ENCODE data around the gene TENM4. TPM values are rescaled to one million over a fixed set of nuclear protein-coding genes. Genes with fewer than 3 reads are reported as not detected.

The TENM4 gene
- polyA plus RNA-seq, 1 donor from 2014 or later, result 16.8 TPM

DNA sequence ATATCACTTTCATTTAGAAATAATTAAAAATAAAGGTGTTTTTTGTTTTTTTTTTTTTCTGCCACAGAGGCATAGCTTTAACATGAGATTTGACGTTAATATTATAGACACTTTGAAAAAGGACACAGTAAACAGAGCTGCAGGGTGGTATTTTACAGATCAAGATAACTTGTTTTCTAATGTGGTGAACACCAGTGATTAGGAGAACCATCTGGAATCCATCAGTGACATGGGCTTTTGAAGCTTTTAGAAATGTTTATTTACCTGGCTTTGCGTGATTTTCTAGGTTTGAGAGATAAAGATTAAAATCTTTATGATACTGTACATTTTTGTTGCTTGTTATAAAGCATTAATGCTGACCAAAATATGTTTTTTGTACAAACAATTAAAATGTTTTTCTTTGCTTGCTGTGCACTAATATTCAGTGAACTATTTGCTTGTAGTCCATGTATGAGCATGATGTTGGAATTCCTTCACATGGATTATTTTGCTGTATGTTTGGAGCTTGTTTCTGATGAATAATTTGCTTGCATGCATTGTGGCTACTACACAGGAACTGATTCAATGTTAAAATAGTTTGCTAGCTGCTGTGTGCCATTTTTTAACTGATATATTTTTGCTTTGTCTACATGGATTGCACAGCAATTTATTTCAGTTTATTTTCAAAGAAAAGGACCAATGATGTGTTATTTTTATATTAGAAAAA is 514.0 kb downstream of the TENM4 start:
- H3K9ac ChIP-seq (ENCODE audit: low read length), result no peak overlapping the region
- H3K27me3 ChIP-seq (ENCODE audit: insufficient read depth, low read depth, low read length), result no peaks in the 10 kb centered on the region
- H3F3A ChIP-seq (ENCODE audit: insufficient read depth, low read length, poor library complexity, severe bottlenecking), result no peaks in the 10 kb centered on the region
- H4K20me1 ChIP-seq (ENCODE audit: insufficient read depth), result no peaks in the 10 kb centered on the region
- no peak overlapping the region for H2AFZ ChIP-seq (ENCODE audit: low read depth, low read length)
- H3K4me2 ChIP-seq (ENCODE audit: low read length), result no peak overlapping the region
- no peaks in the 10 kb centered on the region for H3K9me3 ChIP-seq (ENCODE audit: low read length)
- no peaks in the 10 kb centered on the region for H3K36me3 ChIP-seq (ENCODE audit: insufficient read depth, low read length)
- H3K79me2 ChIP-seq (replicated peaks; ENCODE audit: insufficient read depth, low read length), result no peaks in the 10 kb centered on the region
- H3K9me2 ChIP-seq (ENCODE audit: insufficient read depth, low read length), result no peaks in the 10 kb centered on the region
- TF ChIP-seq, protein P1, sequence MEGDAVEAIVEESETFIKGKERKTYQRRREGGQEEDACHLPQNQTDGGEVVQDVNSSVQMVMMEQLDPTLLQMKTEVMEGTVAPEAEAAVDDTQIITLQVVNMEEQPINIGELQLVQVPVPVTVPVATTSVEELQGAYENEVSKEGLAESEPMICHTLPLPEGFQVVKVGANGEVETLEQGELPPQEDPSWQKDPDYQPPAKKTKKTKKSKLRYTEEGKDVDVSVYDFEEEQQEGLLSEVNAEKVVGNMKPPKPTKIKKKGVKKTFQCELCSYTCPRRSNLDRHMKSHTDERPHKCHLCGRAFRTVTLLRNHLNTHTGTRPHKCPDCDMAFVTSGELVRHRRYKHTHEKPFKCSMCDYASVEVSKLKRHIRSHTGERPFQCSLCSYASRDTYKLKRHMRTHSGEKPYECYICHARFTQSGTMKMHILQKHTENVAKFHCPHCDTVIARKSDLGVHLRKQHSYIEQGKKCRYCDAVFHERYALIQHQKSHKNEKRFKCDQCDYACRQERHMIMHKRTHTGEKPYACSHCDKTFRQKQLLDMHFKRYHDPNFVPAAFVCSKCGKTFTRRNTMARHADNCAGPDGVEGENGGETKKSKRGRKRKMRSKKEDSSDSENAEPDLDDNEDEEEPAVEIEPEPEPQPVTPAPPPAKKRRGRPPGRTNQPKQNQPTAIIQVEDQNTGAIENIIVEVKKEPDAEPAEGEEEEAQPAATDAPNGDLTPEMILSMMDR (IDR thresholded peaks at IDR 0.05; ENCODE audit: poor library complexity, severe bottlenecking), result no peak
- TF ChIP-seq POLR2AphosphoS5 (IDR thresholded peaks at IDR 0.05) (no peak), RAD21 (conservative IDR thresholded peaks at IDR 0.05) (no peak), EZH2 (IDR thresholded peaks at IDR 0.05; ENCODE audit: borderline replicate concordance, insufficient read depth, low read length, poor library complexity, severe bottlenecking) (no peak), TAF1 (IDR thresholded peaks at IDR 0.05; ENCODE audit: low read depth) (no peak), EP300 (conservative IDR thresholded peaks at IDR 0.05; ENCODE audit: poor library complexity, severe bottlenecking) (no peak)
- H3K4me3 ChIP-seq (ENCODE audit: low read length), result no peak overlapping the region
- H3K27ac ChIP-seq (ENCODE audit: low read length), result no peak overlapping the region

DNA sequence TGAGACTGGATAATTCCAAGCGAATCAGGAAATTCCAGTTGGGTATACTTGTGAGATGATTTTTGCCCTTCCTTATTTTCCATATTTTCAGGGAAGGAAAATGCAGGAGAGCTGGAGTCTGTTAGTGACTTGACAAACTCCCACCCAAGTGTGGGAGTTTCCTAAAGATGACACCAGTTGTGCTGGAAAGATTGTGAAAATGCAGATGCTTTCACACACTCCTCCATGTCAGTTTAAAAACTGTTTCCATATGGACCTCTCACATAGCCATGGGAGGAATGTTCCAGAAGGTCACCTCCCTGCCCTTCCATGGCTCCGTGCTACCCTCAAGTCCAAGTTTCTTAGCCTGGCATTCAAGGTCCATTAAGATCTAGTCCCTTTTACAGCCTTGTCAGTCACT is 515.4 kb downstream of the TENM4 start:
- Histone ChIP-seq H3K27ac (ENCODE audit: low read length) (no peak overlapping the region), H4K20me1 (ENCODE audit: insufficient read depth) (no peaks in the 10 kb centered on the region), H3K9ac (ENCODE audit: low read length) (no peak overlapping the region), H3K4me2 (ENCODE audit: low read length) (no peak overlapping the region), H3K4me3 (ENCODE audit: low read length) (no peak overlapping the region), H3K79me2 (replicated peaks; ENCODE audit: insufficient read depth, low read length) (no peaks in the 10 kb centered on the region), H3K9me3 (ENCODE audit: low read length) (no peaks in the 10 kb centered on the region), H3F3A (ENCODE audit: insufficient read depth, low read length, poor library complexity, severe bottlenecking) (no peaks in the 10 kb centered on the region), H3K36me3 (ENCODE audit: insufficient read depth, low read length) (no peaks in the 10 kb centered on the region), H3K27me3 (ENCODE audit: insufficient read depth, low read depth, low read length) (no peaks in the 10 kb centered on the region), H3K9me2 (ENCODE audit: insufficient read depth, low read length) (no peaks in the 10 kb centered on the region), H2AFZ (ENCODE audit: low read depth, low read length) (no peak overlapping the region)
- TF ChIP-seq MXI1 (conservative IDR thresholded peaks at IDR 0.05; ENCODE audit: poor library complexity, severe bottlenecking) (no peak), EP300 (conservative IDR thresholded peaks at IDR 0.05; ENCODE audit: poor library complexity, severe bottlenecking) (no peak), EZH2 (IDR thresholded peaks at IDR 0.05; ENCODE audit: borderline replicate concordance, insufficient read depth, low read length, poor library complexity, severe bottlenecking) (no peak), POLR2AphosphoS5 (IDR thresholded peaks at IDR 0.05) (no peak), TAF1 (IDR thresholded peaks at IDR 0.05; ENCODE audit: low read depth) (no peak), SMC3 (conservative IDR thresholded peaks at IDR 0.05; ENCODE audit: poor library complexity) (no peak), RAD21 (conservative IDR thresholded peaks at IDR 0.05) (no peak)
- TF ChIP-seq, protein P1 (IDR thresholded peaks at IDR 0.05; ENCODE audit: poor library complexity, severe bottlenecking), result no peak
- TF ChIP-seq, protein P2, sequence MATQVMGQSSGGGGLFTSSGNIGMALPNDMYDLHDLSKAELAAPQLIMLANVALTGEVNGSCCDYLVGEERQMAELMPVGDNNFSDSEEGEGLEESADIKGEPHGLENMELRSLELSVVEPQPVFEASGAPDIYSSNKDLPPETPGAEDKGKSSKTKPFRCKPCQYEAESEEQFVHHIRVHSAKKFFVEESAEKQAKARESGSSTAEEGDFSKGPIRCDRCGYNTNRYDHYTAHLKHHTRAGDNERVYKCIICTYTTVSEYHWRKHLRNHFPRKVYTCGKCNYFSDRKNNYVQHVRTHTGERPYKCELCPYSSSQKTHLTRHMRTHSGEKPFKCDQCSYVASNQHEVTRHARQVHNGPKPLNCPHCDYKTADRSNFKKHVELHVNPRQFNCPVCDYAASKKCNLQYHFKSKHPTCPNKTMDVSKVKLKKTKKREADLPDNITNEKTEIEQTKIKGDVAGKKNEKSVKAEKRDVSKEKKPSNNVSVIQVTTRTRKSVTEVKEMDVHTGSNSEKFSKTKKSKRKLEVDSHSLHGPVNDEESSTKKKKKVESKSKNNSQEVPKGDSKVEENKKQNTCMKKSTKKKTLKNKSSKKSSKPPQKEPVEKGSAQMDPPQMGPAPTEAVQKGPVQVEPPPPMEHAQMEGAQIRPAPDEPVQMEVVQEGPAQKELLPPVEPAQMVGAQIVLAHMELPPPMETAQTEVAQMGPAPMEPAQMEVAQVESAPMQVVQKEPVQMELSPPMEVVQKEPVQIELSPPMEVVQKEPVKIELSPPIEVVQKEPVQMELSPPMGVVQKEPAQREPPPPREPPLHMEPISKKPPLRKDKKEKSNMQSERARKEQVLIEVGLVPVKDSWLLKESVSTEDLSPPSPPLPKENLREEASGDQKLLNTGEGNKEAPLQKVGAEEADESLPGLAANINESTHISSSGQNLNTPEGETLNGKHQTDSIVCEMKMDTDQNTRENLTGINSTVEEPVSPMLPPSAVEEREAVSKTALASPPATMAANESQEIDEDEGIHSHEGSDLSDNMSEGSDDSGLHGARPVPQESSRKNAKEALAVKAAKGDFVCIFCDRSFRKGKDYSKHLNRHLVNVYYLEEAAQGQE (IDR thresholded peaks at IDR 0.05; ENCODE audit: borderline replicate concordance), result no peak
